Hypothalamus (tissue), 51 donors: ENCODE results near the gene UQCRH.
"Not testable (repeated sequence)": the region's sequence is repeated elsewhere in the genome, so short reads cannot be mapped to it uniquely, and the experiment has no call there.

ENCODE experiments used
- DNase-seq, 51 donors: peaks; one replicate each; lab custom pipeline; 2025; lab: John Stamatoyannopoulos, UW

Gene UQCRH

GRCh38 chr1:46298387-46298786, 5.1 kb upstream of the UQCRH start:
- no peak for DNase-seq

- no peak for DNase-seq
Measured at GRCh38 chr1:46300673-46301405, 2.7 kb upstream of the UQCRH start.

GRCh38 chr1:46301406-46301807, 2.1 kb upstream of the UQCRH start:
- peak in 3 of 51 donors; percentile 23 to 54 (median 38) for DNase-seq

- peak in 36 of 51 donors; percentile 12 to 70 (median 52) for DNase-seq
Measured at GRCh38 chr1:46301808-46302640, 1.5 kb upstream of the UQCRH start.

- peak in 19 of 51 donors; percentile 29 to 79 (median 53) for DNase-seq
Measured at GRCh38 chr1:46302641-46303037, 859 bp upstream of the UQCRH start.

- DNase-seq, result peak in 1 of 51 donors; percentile 36
Measured at GRCh38 chr1:46303872-46304326, 401 bp downstream of the UQCRH start.

GRCh38 chr1:46306159-46306530, 2.6 kb downstream of the UQCRH start:
- no peak for DNase-seq

- DNase-seq, result no peak
Measured at GRCh38 chr1:46309401-46310159, 6.1 kb downstream of the UQCRH start.

- no peak for DNase-seq
Measured at GRCh38 chr1:46310321-46310720, 6.8 kb downstream of the UQCRH start.

GRCh38 chr1:46315669-46316403, 12.3 kb downstream of the UQCRH start:
- no peak for DNase-seq

- DNase-seq, result no peak
Measured at GRCh38 chr1:46317323-46317722, 13.8 kb downstream of the UQCRH start.

- not testable (repeated sequence) for DNase-seq
Measured at GRCh38 chr1:46319301-46319700, 15.8 kb downstream of the UQCRH start.

- DNase-seq, result not testable (repeated sequence)
Measured at GRCh38 chr1:46319960-46320914, 16.7 kb downstream of the UQCRH start.

- not testable (repeated sequence) for DNase-seq
Measured at GRCh38 chr1:46322191-46322590, 18.7 kb downstream of the UQCRH start.

GRCh38 chr1:46325285-46326076, 22.0 kb downstream of the UQCRH start:
- not testable (repeated sequence) for DNase-seq

GRCh38 chr1:46328182-46328581, 24.7 kb downstream of the UQCRH start:
- DNase-seq, result not testable (repeated sequence)

GRCh38 chr1:46329807-46330206, 26.3 kb downstream of the UQCRH start:
- not testable (repeated sequence) for DNase-seq

- not testable (repeated sequence) for DNase-seq
Measured at GRCh38 chr1:46330381-46330780, 26.9 kb downstream of the UQCRH start.
